Stimulated activated CD8-positive, alpha-beta memory T cell treated with anti-CD3 and anti-CD28 coated beads, Interleukin-4, amount 100 ng/mL, for 48 hours (primary cell): ENCODE data around the gene MAP4K5.

ENCODE experiments used
- DNase-seq: peaks from one replicate; pipeline ENCODE4 v3.0.0-alpha.2; 2020

The MAP4K5 gene

GRCh38 chr14:50475460-50475859, 56.9 kb downstream of the MAP4K5 start:
- DNase-seq: no peak

- no peak for DNase-seq
Measured at GRCh38 chr14:50471838-50472465, 60.4 kb downstream of the MAP4K5 start.

GRCh38 chr14:50469982-50470381, 62.4 kb downstream of the MAP4K5 start:
- no peak for DNase-seq

GRCh38 chr14:50462111-50462510, 70.3 kb downstream of the MAP4K5 start:
- no peak for DNase-seq

- no peak for DNase-seq
Measured at GRCh38 chr14:50453869-50454268, 78.5 kb downstream of the MAP4K5 start.

GRCh38 chr14:50452979-50453705, 79.2 kb downstream of the MAP4K5 start:
- no peak for DNase-seq

- no peak for DNase-seq
Measured at GRCh38 chr14:50452296-50452695, 80.1 kb downstream of the MAP4K5 start.

- no peak for DNase-seq
Measured at GRCh38 chr14:50451854-50452253, 80.5 kb downstream of the MAP4K5 start.

- no peak for DNase-seq
Measured at GRCh38 chr14:50447461-50447860, 84.9 kb downstream of the MAP4K5 start.

GRCh38 chr14:50434528-50434927, 97.8 kb downstream of the MAP4K5 start:
- DNase-seq: no peak

GRCh38 chr14:50432131-50432530, 100.2 kb downstream of the MAP4K5 start:
- DNase-seq: no peak

GRCh38 chr14:50425816-50426215, 106.6 kb downstream of the MAP4K5 start:
- DNase-seq: no peak

- DNase-seq: no peak
Measured at GRCh38 chr14:50425105-50425504, 107.3 kb downstream of the MAP4K5 start.

GRCh38 chr14:50423529-50423928, 108.8 kb downstream of the MAP4K5 start:
- no peak for DNase-seq

- DNase-seq: no peak
Measured at GRCh38 chr14:50421499-50421898, 110.9 kb downstream of the MAP4K5 start.

- no peak for DNase-seq
Measured at GRCh38 chr14:50417853-50418252, 114.5 kb downstream of the MAP4K5 start.

GRCh38 chr14:50410921-50411320, 121.4 kb downstream of the MAP4K5 start:
- no peak for DNase-seq

GRCh38 chr14:50410071-50410470, 122.3 kb downstream of the MAP4K5 start:
- no peak for DNase-seq

- DNase-seq: no peak
Measured at GRCh38 chr14:50407111-50407812, 125.1 kb downstream of the MAP4K5 start.

- no peak for DNase-seq
Measured at GRCh38 chr14:50403419-50403818, 128.9 kb downstream of the MAP4K5 start.

- DNase-seq: no peak
Measured at GRCh38 chr14:50402965-50403364, 129.4 kb downstream of the MAP4K5 start.

GRCh38 chr14:50400461-50400860, 131.9 kb downstream of the MAP4K5 start:
- no peak for DNase-seq

- no peak for DNase-seq
Measured at GRCh38 chr14:50399251-50400032, 132.9 kb downstream of the MAP4K5 start.
